Activated CD4-positive, alpha-beta T cell treated with anti-CD3 and anti-CD28 coated beads, Interleukin-2, amount 50 U/mL, for 16 hours (primary cell): Measurements from ENCODE around the gene DELE1.
A peak's percentile ranks its signal among the peaks of the same experiment; 100 is the strongest.

Source experiments
- DNase-seq: peaks from one replicate; pipeline ENCODE4 v3.0.0-alpha.2; 2020

DELE1 gene

GRCh38 chr5:141958546-141959172 lies 35.0 kb downstream of the DELE1 start:
- DNase-seq, result peak; percentile 18

GRCh38 chr5:141960018-141960417 lies 36.3 kb downstream of the DELE1 start:
- peak; percentile 32 for DNase-seq

- DNase-seq, result peak; percentile 92
These were observed 37.0 kb downstream of the DELE1 start for GRCh38 chr5:141960449-141961323.

- DNase-seq, result no peak
These were observed 37.8 kb downstream of the DELE1 start for GRCh38 chr5:141961466-141961865.

- DNase-seq, result no peak
These were observed 40.0 kb downstream of the DELE1 start for GRCh38 chr5:141963701-141964100.

GRCh38 chr5:141965071-141965470 lies 41.4 kb downstream of the DELE1 start:
- DNase-seq, result no peak

- DNase-seq, result no peak
These were observed 42.7 kb downstream of the DELE1 start for GRCh38 chr5:141966275-141966962.

GRCh38 chr5:141966963-141967333 lies 43.3 kb downstream of the DELE1 start:
- no peak for DNase-seq

GRCh38 chr5:141968914-141969608 lies 45.4 kb downstream of the DELE1 start, which contains the start of gene RNF14:
Gene RNF14 (plus strand): TSS chr5:141969105. CDS start chr5:141973589, 4,484 bp downstream.
- peak; percentile 98 for DNase-seq

- peak; percentile 66 for DNase-seq
These were observed 46.4 kb downstream of the DELE1 start for GRCh38 chr5:141969783-141970771.

- DNase-seq, result no peak
These were observed 50.4 kb downstream of the DELE1 start for GRCh38 chr5:141973871-141974595.

GRCh38 chr5:141976176-141976575 lies 52.5 kb downstream of the DELE1 start:
- DNase-seq, result no peak

GRCh38 chr5:141978389-141978788 lies 54.7 kb downstream of the DELE1 start:
- no peak for DNase-seq

- DNase-seq, result no peak
These were observed 59.0 kb downstream of the DELE1 start for GRCh38 chr5:141982626-141983025.

GRCh38 chr5:141986072-141986471 lies 62.4 kb downstream of the DELE1 start:
- DNase-seq, result no peak

- DNase-seq, result no peak
These were observed 66.0 kb downstream of the DELE1 start for GRCh38 chr5:141989720-141990119.
